HG02678 (cell line): ENCODE results near the gene BCL7B.
A peak's percentile ranks its signal among the peaks of the same experiment; 100 is the strongest.
"Not testable (repeated sequence)": the region's sequence is repeated elsewhere in the genome, so short reads cannot be mapped to it uniquely, and the experiment has no call there.

Source experiments
- ATAC-seq: cut with Tn5 transposase; IDR thresholded peaks from one replicate; pipeline ENCODE4 v1.9.1; 2021; ENCODE audit warnings: mild to moderate bottlenecking, moderate library complexity; ENCODE audit not compliant: unreplicated experiment

Gene BCL7B

DNA sequence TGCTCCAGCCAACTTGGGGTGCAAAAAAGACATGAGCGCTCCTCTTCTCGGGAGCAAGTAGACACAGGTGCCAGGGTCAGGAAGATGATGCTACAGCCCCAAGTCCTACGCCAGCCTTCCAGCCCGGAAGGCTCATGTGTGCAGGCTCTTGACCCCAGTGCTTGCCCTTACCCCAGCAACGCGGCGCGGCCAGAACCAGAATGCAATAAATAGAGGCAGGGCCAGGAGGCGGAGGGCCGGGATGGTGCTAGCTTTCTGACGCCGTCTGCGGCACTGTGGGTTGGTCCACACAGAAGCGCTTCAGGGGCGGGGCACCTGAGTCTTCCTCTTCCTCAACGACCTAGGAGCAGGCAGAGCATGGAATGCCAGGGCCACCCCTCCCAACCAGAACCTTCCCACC, 20.4 kb downstream of the BCL7B start:
- ATAC-seq: no peak

DNA sequence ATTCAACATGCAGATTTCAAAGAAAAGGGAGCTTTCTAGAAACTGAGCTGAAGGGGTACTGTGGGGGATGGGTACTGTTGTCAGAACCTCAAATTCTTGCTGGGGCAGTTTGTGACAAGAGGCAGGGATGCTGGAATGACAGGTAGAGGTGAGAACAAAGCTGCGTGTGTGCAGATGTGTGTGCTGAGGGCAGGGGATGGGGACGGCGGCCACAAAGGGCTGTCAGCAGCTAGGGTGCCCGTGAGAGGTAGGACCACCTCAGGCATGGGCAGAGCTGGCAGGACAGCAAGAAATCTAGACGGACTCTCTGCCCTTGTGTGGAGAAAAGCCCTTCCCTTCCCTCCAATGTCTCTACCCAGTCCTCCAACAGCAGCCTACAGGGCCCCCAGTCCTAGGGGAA, 21.0 kb downstream of the BCL7B start:
- no peak for ATAC-seq

- ATAC-seq: not testable (repeated sequence)
Observed at GRCh38 chr7:73535918-73536317, 21.6 kb downstream of the BCL7B start.

DNA sequence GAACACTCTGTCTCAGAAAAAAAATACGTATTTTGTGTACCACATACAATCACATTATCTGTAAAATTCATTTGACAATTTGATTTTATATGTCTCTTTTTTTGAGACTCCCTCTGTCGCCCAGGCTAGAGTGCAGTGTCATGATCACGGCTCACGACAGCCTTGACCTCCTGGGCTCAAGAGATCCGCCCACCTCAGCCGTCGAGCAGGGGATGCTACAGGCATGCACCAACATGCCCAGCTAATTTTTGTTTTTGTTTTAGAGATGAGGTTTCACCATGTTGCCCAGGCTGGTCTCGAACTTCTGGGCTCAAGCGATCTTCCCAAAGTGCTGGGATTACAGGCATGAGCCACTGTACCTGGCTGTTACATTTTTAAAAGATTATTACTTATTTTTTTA, 23.7 kb downstream of the BCL7B start:
- no peak for ATAC-seq

DNA sequence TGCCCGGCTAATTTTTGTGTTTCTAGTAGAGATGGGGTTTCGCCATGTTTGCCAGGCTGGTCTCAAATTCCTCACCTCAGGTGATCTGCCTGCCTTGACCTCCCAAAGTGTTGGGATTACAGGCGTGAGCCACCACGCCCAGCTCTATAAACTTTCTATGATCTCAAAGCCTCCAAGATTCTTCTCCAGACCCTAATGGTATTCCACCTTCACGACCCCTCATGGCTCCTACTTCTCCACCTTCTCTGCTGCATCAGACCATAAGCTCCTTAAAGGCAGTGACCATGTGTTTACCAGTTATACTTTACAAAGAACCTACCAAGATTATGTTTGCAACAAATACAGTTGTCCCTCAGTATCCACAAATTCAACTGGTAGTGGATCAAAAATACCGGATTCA, 25.3 kb downstream of the BCL7B start:
- ATAC-seq: no peak

DNA sequence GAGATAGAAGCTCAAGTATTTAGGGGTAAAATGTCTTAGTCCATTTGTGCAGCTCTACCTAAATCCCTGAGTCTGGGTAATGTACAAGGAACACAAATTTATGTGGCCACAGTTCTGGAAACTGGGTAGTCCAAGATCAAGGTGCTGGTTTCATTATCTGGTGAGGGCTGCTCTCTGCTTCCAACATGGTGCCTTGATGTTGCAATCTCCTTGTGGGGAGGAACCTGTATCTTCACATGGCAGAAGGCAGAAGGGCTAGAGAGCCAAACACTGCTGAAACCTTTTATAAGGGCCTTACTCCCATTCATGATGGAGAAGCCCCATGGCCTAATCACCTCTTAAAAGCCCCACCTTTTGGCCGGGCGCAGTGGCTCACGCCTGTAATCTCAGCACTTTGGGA, 26.7 kb downstream of the BCL7B start:
- ATAC-seq: no peak

GRCh38 chr7:73526896-73527821, 30.3 kb downstream of the BCL7B start:
- ATAC-seq: no peak

GRCh38 chr7:73526158-73526494, 31.4 kb downstream of the BCL7B start:
- not testable (repeated sequence) for ATAC-seq

DNA sequence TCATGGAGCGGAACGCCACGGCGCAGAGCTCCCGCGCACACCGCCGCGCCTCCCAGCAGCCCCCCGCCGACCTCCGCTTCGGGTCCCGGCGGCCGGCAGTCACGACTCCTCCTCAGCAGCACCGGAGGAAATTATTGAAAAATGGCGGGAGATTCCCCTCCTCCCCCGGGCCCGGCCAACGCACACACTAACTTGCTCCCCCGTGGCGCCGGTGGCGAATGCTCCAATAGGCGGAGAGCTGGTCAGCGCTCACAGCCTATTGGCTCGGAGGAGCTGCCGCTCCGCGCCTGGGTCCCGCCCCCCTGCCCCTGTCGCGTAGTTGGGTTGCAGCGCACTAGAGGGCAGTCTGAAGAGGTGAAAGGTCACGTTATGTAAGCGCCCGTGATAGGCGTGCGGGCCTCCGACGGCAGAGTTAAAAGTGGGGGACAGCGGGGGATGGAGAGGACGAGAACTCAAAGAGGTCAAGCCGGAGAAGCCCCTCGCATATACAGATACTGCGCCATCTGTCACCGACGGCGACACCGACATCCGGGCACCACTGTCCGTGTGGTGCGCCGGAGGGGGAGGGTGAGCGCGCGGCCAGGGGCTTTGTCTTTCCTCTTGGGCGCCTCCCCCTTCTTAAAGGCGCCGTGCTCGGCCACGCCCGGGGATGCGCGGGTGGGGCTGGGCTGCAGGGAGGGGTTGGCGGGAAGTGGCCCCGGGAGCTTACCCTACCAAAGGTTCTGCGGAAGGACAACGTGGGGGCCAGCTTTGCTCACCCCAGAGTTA, 35.2 kb downstream of the BCL7B start, which contains the start of gene BAZ1B:
BAZ1B (minus strand) TSS at position 189 of the 768 bp plus-strand sequence. CDS start 360 bp downstream, outside the sequence.
- ATAC-seq: peak; percentile 85

DNA sequence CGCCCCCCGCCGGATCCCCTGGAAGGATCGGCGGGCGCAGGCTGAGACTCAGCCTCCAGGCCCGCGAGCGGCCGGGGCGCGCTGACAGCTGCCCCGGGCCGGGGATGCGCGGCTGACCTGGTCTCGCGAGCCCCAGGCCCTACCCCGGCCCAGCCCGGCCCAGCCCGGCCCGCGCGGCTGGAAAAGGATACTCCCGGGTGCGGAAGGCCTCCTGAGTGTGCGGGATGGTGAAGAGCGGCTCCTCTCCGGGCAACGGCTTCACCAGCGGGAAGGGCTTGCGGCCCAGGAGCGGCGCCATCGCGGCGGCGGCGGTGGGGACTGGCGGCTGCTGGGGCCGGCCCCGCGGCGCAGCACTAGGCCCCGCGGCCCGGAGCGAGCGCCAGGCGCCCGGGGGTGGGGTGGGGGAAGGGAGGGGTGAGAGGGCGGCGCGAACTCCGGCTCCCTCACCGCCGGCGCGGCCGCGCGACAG, 35.8 kb downstream of the BCL7B start:
- peak; percentile 48 for ATAC-seq

- no peak for ATAC-seq
Observed at GRCh38 chr7:73520673-73521635, 36.5 kb downstream of the BCL7B start.

GRCh38 chr7:73519867-73520672, 37.4 kb downstream of the BCL7B start:
- no peak for ATAC-seq

DNA sequence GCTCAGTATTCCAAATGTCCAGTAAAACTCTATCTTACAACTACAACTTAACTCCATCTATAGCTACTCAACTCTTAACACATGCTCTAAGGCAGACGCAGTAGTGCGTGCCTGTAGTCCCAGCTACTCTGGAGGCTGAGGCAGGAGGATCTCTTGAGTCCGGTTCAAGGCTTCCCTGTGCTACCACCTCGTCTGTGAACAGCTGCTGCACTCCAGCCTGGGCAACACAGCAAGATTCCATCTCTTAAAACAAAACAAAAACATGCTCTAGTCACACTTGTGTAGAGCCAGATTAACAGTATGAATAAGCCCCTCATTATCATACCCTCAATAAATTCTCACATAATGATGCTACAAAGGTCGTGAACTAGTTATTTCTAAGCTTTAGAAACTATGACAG, 39.0 kb downstream of the BCL7B start:
- ATAC-seq: no peak

- ATAC-seq: no peak
Observed at GRCh38 chr7:73517241-73517995, 40.1 kb downstream of the BCL7B start.

DNA sequence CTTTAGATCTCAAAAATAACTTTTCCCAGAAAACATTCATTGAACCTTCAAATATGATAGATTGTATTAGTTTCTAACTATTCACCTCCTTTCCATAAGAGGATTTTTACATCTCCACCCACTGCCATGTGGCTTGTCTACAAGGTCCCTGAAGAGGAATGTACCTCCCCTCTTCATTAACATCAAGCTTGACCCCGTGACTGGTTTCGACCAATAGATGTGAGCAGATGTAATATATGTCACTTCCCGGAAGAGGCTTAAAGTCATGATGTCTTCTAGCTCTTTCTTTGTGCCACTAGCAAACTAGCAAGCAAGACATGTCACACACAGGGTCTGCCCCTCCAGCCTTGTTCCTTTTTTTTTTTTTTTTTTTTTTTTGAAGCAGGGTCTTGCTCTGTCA, 42.3 kb downstream of the BCL7B start:
- ATAC-seq: no peak

- no peak for ATAC-seq
Observed at GRCh38 chr7:73512018-73512780, 45.3 kb downstream of the BCL7B start.

- ATAC-seq: no peak
Observed at GRCh38 chr7:73509463-73509862, 48.0 kb downstream of the BCL7B start.

DNA sequence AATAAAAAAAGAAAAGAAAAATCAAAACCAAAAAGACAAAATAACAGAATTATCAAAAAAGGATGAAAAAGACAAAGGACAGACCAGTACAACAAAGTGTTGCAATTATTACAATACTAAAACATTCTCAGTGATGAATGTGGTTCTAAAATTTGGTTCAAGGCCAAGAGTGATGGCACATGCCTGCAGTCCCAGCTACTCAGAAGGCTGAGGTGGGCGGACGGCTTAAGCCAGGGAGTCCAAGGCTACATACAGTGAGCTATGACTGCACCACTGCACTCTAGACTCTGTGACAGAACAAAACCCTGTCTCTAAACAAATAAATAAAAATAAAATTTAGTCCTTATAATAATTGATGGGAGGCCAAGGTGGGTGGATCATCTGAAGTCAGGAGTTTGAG, 49.9 kb downstream of the BCL7B start:
- no peak for ATAC-seq
